Kidney (tissue), 14 donors: ENCODE data around the gene CREB1. TPM values are rescaled to one million over a fixed set of nuclear protein-coding genes. Genes with fewer than 3 reads are reported as not detected.

Experiments
- DNase-seq, 5 donors: peaks; one replicate each; pipeline ENCODE4 v3.0.0-alpha.2; 2013 to 2020
- FAIRE-seq: peaks from 2 replicates; lab custom pipeline; 2012; peaks lifted over from hg19 to GRCh38; lab: Jason Lieb, UNC
- H3K27ac ChIP-seq, 2 donors: one replicate each; pipeline ENCODE4 v1.7.0; 2013; ENCODE audit warnings: low read depth in 2 of 2, low read length in 2 of 2, inconsistent platforms in 1 of 2
- H3K27me3 ChIP-seq: one replicate; pipeline ENCODE4 v1.7.1; 2013; ENCODE audit warnings: low read length, inconsistent platforms; ENCODE audit not compliant: control insufficient read depth, insufficient read depth
- H3K36me3 ChIP-seq, 3 donors: one replicate each; pipeline versions ENCODE4 v1.7.0 to v1.7.1; 2013; ENCODE audit warnings: low read length in 3 of 3, control low read depth in 1 of 3, inconsistent platforms in 1 of 3; ENCODE audit not compliant: insufficient read depth in 3 of 3, control insufficient read depth in 2 of 3
- H3K4me1 ChIP-seq, 3 donors: one replicate each; pipeline versions ENCODE4 v1.7.0 to v1.7.1; 2013; ENCODE audit warnings: low read length in 3 of 3, inconsistent platforms in 1 of 3, low read depth in 1 of 3; ENCODE audit not compliant: control insufficient read depth in 2 of 3, insufficient read depth in 2 of 3
- H3K4me3 ChIP-seq, 3 donors: one replicate each; pipeline versions ENCODE4 v1.7.0 to v1.8.1; 2013; ENCODE audit warnings: low read length in 3 of 3, control low read depth in 1 of 3, inconsistent platforms in 1 of 3
- H3K9ac ChIP-seq, 3 donors: one replicate each; pipeline versions ENCODE4 v1.7.0 to v1.7.1; 2013; ENCODE audit warnings: low read length in 3 of 3, control low read depth in 1 of 3, inconsistent platforms in 1 of 3
- H3K9me3 ChIP-seq, 3 donors: one replicate each; pipeline versions ENCODE4 v1.7.0 to v1.7.1; 2013; ENCODE audit warnings: low read length in 3 of 3, control low read depth in 1 of 3, inconsistent platforms in 1 of 3; ENCODE audit not compliant: control insufficient read depth in 2 of 3, insufficient read depth in 1 of 3
- intact Hi-C: fragments of 100-400 bp; cut with DNase I; formaldehyde crosslinking; loops from one replicate; pipeline ENCODE4 v1.11.1; 2022
- polyA plus RNA-seq: library from polyadenylated mRNA; stranded (reverse); fragments of 350-450 nt; fragmentation: Illumina TruSeq; extraction: RNeasy Lipid Tissue Mini Kit (QIAGEN cat#74804); gene quantifications from one replicate; pipeline ENCODE4 v1.2.3, GENCODE V29; 2014; ENCODE audit warnings: low read depth, low replicate concordance; ENCODE audit not compliant: insufficient read depth
- total RNA-seq: library from RNA; stranded (reverse); fragmentation: NEBNext Ultra II Directional; extraction: Animal tissue kit (Norgen Biotek cat#: 25700); gene quantifications from one replicate; pipeline ENCODE4 v1.2.1, GENCODE V29; 2021
- TF ChIP-seq, protein P1 (sequence below): IDR thresholded peaks from 3 replicates; pipeline ENCODE4 v1.5.1; 2012; ENCODE audit warnings: mild to moderate bottlenecking, moderate library complexity, borderline replicate concordance; ENCODE audit not compliant: insufficient read depth; ENCODE audit errors: extremely low read depth
- donor health status: control.
- donor health status: control.
- donor health status: control.
- donor health status: control.
- donor health status: control.
- donor health status: DM: yes; HTN: yes; CAD: no.
- donor health status: Normal renal cell carcinoma (clear cell type).

The CREB1 gene
- total and polyA plus RNA-seq, 2 donors from 2014 or later = 8.9 to 63.8 TPM

DNA sequence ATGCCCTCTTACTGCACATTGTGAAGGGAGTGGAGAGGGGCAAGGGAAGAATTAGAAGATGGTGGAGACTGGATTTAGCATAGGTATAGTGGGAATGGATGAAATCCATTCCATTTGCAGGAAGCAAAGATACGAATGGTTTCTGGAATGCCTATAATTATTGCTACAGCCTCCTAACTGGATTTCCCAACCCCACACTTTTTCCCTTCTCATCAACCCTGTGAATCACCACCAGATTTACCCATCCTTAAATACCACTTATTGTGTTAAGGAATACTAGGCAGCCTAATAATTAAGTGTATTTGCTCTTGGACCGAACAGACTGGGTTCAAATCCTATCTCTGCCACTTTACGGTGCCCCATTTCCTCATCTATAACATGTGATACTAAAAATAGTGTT lies 39.3 kb upstream of the CREB1 start:
- no peak overlapping the region for H3K27ac ChIP-seq
- intact Hi-C loops = no loop called here
- no peaks in the 10 kb centered on the region for H3K4me1 ChIP-seq
- DNase-seq = no peak
- no peak for FAIRE-seq
- TF ChIP-seq, protein P1, sequence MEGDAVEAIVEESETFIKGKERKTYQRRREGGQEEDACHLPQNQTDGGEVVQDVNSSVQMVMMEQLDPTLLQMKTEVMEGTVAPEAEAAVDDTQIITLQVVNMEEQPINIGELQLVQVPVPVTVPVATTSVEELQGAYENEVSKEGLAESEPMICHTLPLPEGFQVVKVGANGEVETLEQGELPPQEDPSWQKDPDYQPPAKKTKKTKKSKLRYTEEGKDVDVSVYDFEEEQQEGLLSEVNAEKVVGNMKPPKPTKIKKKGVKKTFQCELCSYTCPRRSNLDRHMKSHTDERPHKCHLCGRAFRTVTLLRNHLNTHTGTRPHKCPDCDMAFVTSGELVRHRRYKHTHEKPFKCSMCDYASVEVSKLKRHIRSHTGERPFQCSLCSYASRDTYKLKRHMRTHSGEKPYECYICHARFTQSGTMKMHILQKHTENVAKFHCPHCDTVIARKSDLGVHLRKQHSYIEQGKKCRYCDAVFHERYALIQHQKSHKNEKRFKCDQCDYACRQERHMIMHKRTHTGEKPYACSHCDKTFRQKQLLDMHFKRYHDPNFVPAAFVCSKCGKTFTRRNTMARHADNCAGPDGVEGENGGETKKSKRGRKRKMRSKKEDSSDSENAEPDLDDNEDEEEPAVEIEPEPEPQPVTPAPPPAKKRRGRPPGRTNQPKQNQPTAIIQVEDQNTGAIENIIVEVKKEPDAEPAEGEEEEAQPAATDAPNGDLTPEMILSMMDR = no peak
- no peak overlapping the region for H3K9ac ChIP-seq
- no peaks in the 10 kb centered on the region for H3K36me3 ChIP-seq
- H3K4me3 ChIP-seq = no peak overlapping the region
- H3K27me3 ChIP-seq = no peaks in the 10 kb centered on the region
- no peaks in the 10 kb centered on the region for H3K9me3 ChIP-seq

DNA sequence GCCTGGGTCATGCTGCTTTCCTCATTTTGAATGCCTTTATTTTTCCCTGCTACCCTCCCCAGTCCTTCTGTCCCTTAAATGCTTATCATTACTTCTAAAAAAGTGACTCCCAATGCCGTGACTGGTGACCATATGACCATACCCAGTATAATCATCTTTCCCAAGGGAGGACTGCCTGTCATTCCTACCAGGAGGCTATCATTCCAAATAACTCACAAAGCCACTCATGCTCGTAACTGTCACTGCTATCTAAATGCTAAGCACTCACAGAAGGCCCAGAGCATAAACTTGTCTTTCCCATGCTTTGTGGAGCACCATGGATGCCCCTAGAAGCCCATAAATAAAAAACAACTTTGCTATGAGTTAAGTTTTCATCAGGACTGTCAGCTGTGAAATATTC lies 38.7 kb upstream of the CREB1 start:
- intact Hi-C loops = no loop called here
- no peaks in the 10 kb centered on the region for H3K36me3 ChIP-seq
- H3K9me3 ChIP-seq = no peaks in the 10 kb centered on the region
- FAIRE-seq = no peak
- H3K4me1 ChIP-seq = no peaks in the 10 kb centered on the region
- no peak overlapping the region for H3K4me3 ChIP-seq
- H3K27me3 ChIP-seq = no peaks in the 10 kb centered on the region
- TF ChIP-seq, protein P1 = no peak
- no peak overlapping the region for H3K9ac ChIP-seq
- DNase-seq = peak in 2 of 5 donors; percentile 34 to 46
- H3K27ac ChIP-seq = no peak overlapping the region

DNA sequence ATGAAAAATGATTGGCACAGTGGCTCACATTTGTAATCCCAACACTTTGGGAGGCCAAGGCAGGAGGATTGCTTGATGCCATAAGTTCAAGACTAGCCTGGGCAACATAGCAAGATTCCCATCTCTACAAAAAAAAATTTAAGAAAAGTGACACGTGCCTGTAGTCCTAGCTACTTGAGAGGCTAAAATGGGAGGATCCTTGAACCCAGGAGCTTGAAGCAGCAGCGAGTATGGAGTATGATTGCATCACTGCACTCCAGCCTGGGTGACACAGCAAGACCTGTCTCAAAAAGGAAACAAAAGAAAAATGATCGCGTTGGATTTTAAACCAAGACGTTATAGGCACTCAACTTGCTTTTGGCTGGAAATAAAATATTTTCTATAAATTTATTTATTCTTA lies 37.8 kb upstream of the CREB1 start:
- Histone ChIP-seq H3K4me3 (no peak overlapping the region), H3K9me3 (no peaks in the 10 kb centered on the region), H3K4me1 (no peaks in the 10 kb centered on the region), H3K27ac (no peak overlapping the region), H3K36me3 (no peaks in the 10 kb centered on the region), H3K27me3 (no peaks in the 10 kb centered on the region), H3K9ac (no peak overlapping the region)
- intact Hi-C loops = no loop called here
- DNase-seq (no peak), FAIRE-seq (no peak)
- TF ChIP-seq, protein P1 = no peak

DNA sequence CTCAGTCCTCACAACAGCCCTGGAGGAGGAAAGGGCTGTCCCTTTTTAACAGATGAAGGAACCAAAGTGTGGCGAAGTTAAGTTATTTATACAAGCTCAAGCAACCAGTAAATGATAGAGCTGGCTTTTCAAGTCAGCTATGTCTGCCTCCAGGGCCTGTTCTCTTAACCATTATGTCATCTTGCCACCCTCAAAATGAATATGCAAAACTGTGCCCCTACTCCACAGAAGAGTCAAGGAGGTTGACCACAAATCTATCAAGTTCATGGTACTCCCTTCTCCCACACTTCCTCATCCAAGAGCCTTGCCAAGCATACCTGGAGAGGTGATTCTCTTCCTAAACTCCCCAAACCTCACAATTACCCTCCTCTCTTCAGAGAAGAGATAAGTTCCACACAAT lies 37.3 kb upstream of the CREB1 start:
- Histone ChIP-seq H3K4me3 (no peak overlapping the region), H3K9me3 (no peaks in the 10 kb centered on the region), H3K36me3 (no peaks in the 10 kb centered on the region), H3K27me3 (no peaks in the 10 kb centered on the region), H3K4me1 (no peaks in the 10 kb centered on the region), H3K27ac (no peak overlapping the region), H3K9ac (no peak overlapping the region)
- intact Hi-C loops = no loop called here
- TF ChIP-seq, protein P1 = no peak
- FAIRE-seq (no peak), DNase-seq (no peak)
